ENCODE results near the gene JAKMIP3.

JAKMIP3 gene

GRCh38 chr10:132044803-132045202 is 20.9 kb upstream of the JAKMIP3 start:
- no peak for DNase-seq

- no peak for DNase-seq
Observed at GRCh38 chr10:132045324-132045723, 20.4 kb upstream of the JAKMIP3 start.

GRCh38 chr10:132047575-132048293 is 18.0 kb upstream of the JAKMIP3 start:
- DNase-seq, result no peak

- no peak for DNase-seq
Observed at GRCh38 chr10:132048294-132048667, 17.5 kb upstream of the JAKMIP3 start.

GRCh38 chr10:132050191-132050590 is 15.6 kb upstream of the JAKMIP3 start:
- no peak for DNase-seq

- DNase-seq, result no peak
Observed at GRCh38 chr10:132052124-132052523, 13.6 kb upstream of the JAKMIP3 start.

GRCh38 chr10:132054564-132054963 is 11.2 kb upstream of the JAKMIP3 start:
- no peak for DNase-seq

GRCh38 chr10:132055616-132056015 is 10.1 kb upstream of the JAKMIP3 start:
- DNase-seq, result no peak

GRCh38 chr10:132056663-132057062 is 9.1 kb upstream of the JAKMIP3 start:
- no peak for DNase-seq

- no peak for DNase-seq
Observed at GRCh38 chr10:132057191-132057681, 8.5 kb upstream of the JAKMIP3 start.

- DNase-seq, result no peak
Observed at GRCh38 chr10:132058111-132058745, 7.5 kb upstream of the JAKMIP3 start.

- no peak for DNase-seq
Observed at GRCh38 chr10:132058793-132059759, 6.7 kb upstream of the JAKMIP3 start.

- DNase-seq, result no peak
Observed at GRCh38 chr10:132059760-132060508, 5.8 kb upstream of the JAKMIP3 start.

GRCh38 chr10:132061030-132061429 is 4.7 kb upstream of the JAKMIP3 start:
- no peak for DNase-seq

GRCh38 chr10:132061465-132061864 is 4.3 kb upstream of the JAKMIP3 start:
- no peak for DNase-seq

GRCh38 chr10:132062116-132062515 is 3.6 kb upstream of the JAKMIP3 start:
- no peak for DNase-seq

- DNase-seq, result no peak
Observed at GRCh38 chr10:132062641-132063390, 2.9 kb upstream of the JAKMIP3 start.

- DNase-seq, result no peak
Observed at GRCh38 chr10:132063432-132063831, 2.3 kb upstream of the JAKMIP3 start.

- no peak for DNase-seq
Observed at GRCh38 chr10:132064082-132064755, 1.5 kb upstream of the JAKMIP3 start.

GRCh38 chr10:132064771-132065437 is 842 bp upstream of the JAKMIP3 start:
- no peak for DNase-seq
